SK-N-SH treated with all-trans-retinoic acid at 6 μM for 48 hours (cell line): ENCODE results near the gene DIAPH1.

Experiments
- ATAC-seq: fragments of 200-7000 bp; cut with Tn5 transposase; 3 replicates; pipeline ENCODE4 v1.9.1; 2020; ENCODE audit warnings: mild to moderate bottlenecking, moderate library complexity
- CREB5 ChIP-seq: fragments of 250-450 bp; sonication (Bioruptor Pico); IDR thresholded peaks from 2 replicates; pipeline ENCODE4 v1.5.1; 2020; ENCODE audit warnings: low read depth, mild to moderate bottlenecking, moderate library complexity
- CSRNP3 ChIP-seq: fragments of 250-450 bp; sonication (Bioruptor Pico); IDR thresholded peaks from 2 replicates; pipeline ENCODE4 v1.5.1; 2021; ENCODE audit warnings: mild to moderate bottlenecking, moderate library complexity
- GLIS3 ChIP-seq: fragments of 250-450 bp; sonication (Bioruptor Pico); IDR thresholded peaks from 2 replicates; pipeline ENCODE4 v1.5.0; 2020; ENCODE audit warnings: mild to moderate bottlenecking, moderate library complexity
- ISL1 ChIP-seq: fragments of 250-450 bp; sonication (Bioruptor Pico); IDR thresholded peaks from 2 replicates; pipeline ENCODE4 v2.1.2; 2022; ENCODE audit warnings: mild to moderate bottlenecking, moderate library complexity
- OSR1 ChIP-seq: fragments of 250-450 bp; sonication (Bioruptor Pico); IDR thresholded peaks from 2 replicates; pipeline ENCODE4 v1.8.0; 2022; ENCODE audit warnings: moderate library complexity, mild to moderate bottlenecking, inconsistent platforms
- PATZ1 ChIP-seq: fragments of 250-450 bp; sonication (Bioruptor Pico); IDR thresholded peaks from 2 replicates; pipeline ENCODE4 v1.8.0; 2020; ENCODE audit warnings: mild to moderate bottlenecking, moderate library complexity, borderline replicate concordance
- POU6F1 ChIP-seq: fragments of 250-450 bp; sonication (Bioruptor Pico); IDR thresholded peaks from 2 replicates; pipeline ENCODE4 v1.8.0; 2021; ENCODE audit warnings: low read depth, mild to moderate bottlenecking, moderate library complexity, borderline replicate concordance
- PPARA ChIP-seq: fragments of 250-450 bp; sonication (Bioruptor Pico); IDR thresholded peaks from 2 replicates; pipeline ENCODE4 v1.5.0; 2020; ENCODE audit warnings: mild to moderate bottlenecking, borderline replicate concordance
- RARB ChIP-seq: fragments of 250-450 bp; sonication (Bioruptor Pico); IDR thresholded peaks from 2 replicates; pipeline ENCODE4 v1.8.0; 2021; ENCODE audit warnings: mild to moderate bottlenecking, moderate library complexity
- SNAI2 ChIP-seq: fragments of 250-450 bp; sonication (Bioruptor Pico); IDR thresholded peaks from 2 replicates; pipeline ENCODE4 v1.5.0; 2020; ENCODE audit warnings: mild to moderate bottlenecking, moderate library complexity
- TCF4 ChIP-seq: fragments of 250-450 bp; sonication (Bioruptor Pico); IDR thresholded peaks from 2 replicates; pipeline ENCODE4 v1.8.0; 2021; ENCODE audit warnings: mild to moderate bottlenecking, moderate library complexity, borderline replicate concordance
- TOX ChIP-seq: fragments of 250-450 bp; sonication (Bioruptor Pico); IDR thresholded peaks from 2 replicates; pipeline ENCODE4 v1.8.0; 2021; ENCODE audit warnings: mild to moderate bottlenecking, moderate library complexity, borderline replicate concordance
- TSHZ2 ChIP-seq: fragments of 250-450 bp; sonication (Bioruptor Pico); IDR thresholded peaks from 2 replicates; pipeline ENCODE4 v1.5.0; 2020; ENCODE audit warnings: mild to moderate bottlenecking, moderate library complexity
- ZC3H10 ChIP-seq: fragments of 250-450 bp; sonication (Bioruptor Pico); IDR thresholded peaks from 2 replicates; pipeline ENCODE4 v1.5.1; 2021; ENCODE audit warnings: mild to moderate bottlenecking, moderate library complexity
- ZFP3 ChIP-seq: fragments of 250-450 bp; sonication (Bioruptor Pico); IDR thresholded peaks from 2 replicates; pipeline ENCODE4 v1.5.0; 2020; ENCODE audit warnings: mild to moderate bottlenecking, moderate library complexity
- ZFP30 ChIP-seq: fragments of 450-650 bp; formaldehyde crosslinking; IDR thresholded peaks from 2 replicates; pipeline ENCODE4 v1.5.0; 2022; ENCODE audit warnings: mild to moderate bottlenecking, moderate library complexity
- ZNF70 ChIP-seq: fragments of 450-650 bp; formaldehyde crosslinking; IDR thresholded peaks from 2 replicates; pipeline ENCODE4 v1.5.0; 2020; ENCODE audit warnings: mild to moderate bottlenecking, moderate library complexity
- ZNF8 ChIP-seq: fragments of 450-650 bp; formaldehyde crosslinking; IDR thresholded peaks from 2 replicates; pipeline ENCODE4 v1.5.0; 2020; ENCODE audit warnings: mild to moderate bottlenecking, moderate library complexity

The DIAPH1 gene

GRCh38 chr5:141483902-141484301 lies 134.9 kb downstream of the DIAPH1 start (continued):
- TF ChIP-seq CSRNP3 (CRISPR knock-in tag) (no peak), ZNF70 (CRISPR knock-in tag) (no peak)
- TF ChIP-seq, all 23 proteins: peak for 0

GRCh38 chr5:141479776-141480175 lies 139.0 kb downstream of the DIAPH1 start:
- no peak for ATAC-seq
- TF ChIP-seq SNAI2 (CRISPR knock-in tag) = no peak
- no peak for TF ChIP-seq ZFP30 (CRISPR knock-in tag)
- no peak for TF ChIP-seq RARB
- no peak for TF ChIP-seq CSRNP3 (CRISPR knock-in tag)
- no peak for TF ChIP-seq ZNF8 (CRISPR knock-in tag)
- TF ChIP-seq, all 23 proteins: peak for 0

- TF ChIP-seq TCF4 (no peak), RARB (no peak), PPARA (CRISPR knock-in tag) (no peak), OSR1 (CRISPR knock-in tag) (no peak), ISL1 (CRISPR knock-in tag) (no peak), ZNF8 (CRISPR knock-in tag) (no peak), GLIS3 (no peak), ZFP3 (no peak), PATZ1 (CRISPR knock-in tag) (no peak), ZFP30 (CRISPR knock-in tag) (no peak), ZNF70 (CRISPR knock-in tag) (no peak), ZC3H10 (no peak), CREB5 (no peak), TSHZ2 (CRISPR knock-in tag) (no peak), POU6F1 (CRISPR knock-in tag) (no peak), TOX (CRISPR knock-in tag) (no peak)
- ATAC-seq = no peak
Observed at GRCh38 chr5:141478321-141478945, 140.4 kb downstream of the DIAPH1 start.
